Stimulated activated CD8-positive, alpha-beta memory T cell treated with anti-CD3 and anti-CD28 coated beads, Interleukin-15, amount 100 ng/mL, for 48 hours (primary cell): ENCODE data around the gene BPIFA1.

Experiments used
- DNase-seq, 2 donors: peaks; one replicate each; pipeline ENCODE4 v3.0.0-alpha.2; 2020; ENCODE audit warnings: low read depth in 2 of 2

BPIFA1 gene

DNA sequence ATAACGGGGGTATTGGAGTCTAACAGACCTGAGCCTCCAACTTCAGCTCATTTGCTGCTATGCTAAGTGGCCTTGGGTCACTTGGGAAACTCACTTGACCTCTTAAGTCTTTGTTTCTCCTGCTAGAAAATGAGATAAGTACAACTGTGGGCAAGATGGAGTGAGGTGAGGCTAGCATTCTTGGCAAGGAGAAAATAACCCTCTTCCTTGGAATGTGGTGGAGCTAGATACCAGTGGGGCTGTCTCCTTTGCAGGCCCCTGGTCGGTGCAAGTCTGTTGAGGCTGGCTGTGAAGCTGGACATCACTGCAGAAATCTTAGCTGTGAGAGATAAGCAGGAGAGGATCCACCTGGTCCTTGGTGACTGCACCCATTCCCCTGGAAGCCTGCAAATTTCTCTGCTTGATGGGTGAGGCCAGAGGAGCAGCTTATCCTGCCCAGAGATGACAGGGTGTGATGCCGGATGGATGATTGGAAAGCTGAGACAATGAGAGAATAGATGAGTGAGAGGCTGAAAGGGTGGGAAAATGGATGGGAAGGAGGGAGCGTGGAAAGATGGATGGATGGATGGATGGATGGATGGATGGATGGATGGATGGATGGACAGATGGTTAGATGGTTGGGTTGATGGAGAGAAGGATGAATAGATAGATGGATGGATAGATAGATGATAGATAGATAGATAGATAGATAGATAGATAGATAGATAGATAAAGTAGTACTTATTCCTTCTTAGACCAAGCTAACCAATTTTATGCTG lies 4.4 kb downstream of the BPIFA1 start:
- DNase-seq, result no peak

DNA sequence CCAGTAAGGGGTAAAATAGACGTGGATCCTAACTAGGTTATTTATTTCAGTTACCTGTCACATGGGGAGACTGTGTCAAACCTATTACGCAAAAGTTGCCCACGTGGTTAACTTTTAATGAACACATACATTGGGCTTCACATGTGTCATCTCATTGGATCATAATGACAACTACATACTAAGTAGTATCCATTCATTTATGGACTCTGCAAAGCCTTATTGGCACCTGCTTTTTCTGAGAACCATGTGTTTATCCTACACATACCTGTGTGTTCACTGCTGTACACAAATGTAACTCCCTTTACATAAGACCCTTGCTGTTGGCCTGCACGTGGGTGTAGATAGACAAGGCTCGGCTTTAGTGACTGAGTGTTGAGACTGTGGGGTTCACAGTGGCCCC lies 5.1 kb downstream of the BPIFA1 start:
- no peak for DNase-seq

DNA sequence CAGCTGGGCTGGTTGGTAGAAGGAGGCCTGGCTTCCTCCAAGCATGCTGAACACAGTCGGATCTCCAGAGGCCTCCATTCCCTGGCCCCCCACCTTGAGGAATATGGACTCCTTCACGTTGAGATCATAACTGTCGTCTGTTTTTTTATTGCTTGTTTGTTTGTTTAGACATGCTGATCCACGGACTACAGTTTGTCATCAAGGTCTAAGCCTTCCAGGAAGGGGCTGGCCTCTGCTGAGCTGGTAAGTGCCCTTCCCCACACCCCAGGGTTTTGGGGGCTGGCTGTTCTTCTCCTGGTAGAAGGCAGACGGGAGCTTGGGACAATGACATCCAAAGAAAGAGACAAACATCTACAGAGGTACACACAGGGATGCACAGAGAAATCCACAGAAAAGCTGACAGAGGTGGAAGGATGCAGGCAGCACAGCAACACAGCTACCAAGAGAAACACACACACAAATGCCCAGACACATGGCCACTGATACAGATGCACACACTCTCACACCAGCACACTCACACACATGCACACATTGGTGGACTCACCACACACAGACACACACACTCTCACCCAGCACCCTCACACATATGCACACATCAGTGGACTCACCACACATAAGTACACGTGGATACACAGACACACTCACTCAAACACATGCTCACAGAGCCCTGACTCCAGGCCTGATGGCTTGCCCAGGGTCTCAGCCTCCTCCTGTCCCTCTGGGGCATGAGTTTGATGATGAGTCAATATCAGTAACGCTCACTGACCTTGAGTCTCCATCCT lies 6.7 kb downstream of the BPIFA1 start:
- no peak for DNase-seq

DNA sequence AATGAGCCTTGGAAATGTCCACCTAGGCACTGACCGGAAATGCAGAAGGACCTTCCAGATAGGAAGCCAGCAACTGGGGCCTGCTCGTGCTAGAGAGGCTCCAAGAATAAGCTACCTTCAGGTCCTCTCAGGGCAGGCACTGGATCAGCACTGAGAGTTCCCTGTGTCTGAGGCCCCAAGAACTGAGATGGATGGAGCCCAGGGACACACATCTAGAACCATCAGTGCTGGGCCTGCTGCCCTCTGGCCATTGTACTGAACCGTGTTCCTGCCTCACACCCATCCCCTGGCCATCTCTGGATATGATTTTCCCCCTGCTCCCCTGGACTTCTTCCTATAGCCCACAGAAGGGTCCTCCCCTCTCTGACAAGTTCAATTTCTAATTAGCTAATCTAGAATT lies 10.3 kb downstream of the BPIFA1 start:
- DNase-seq, result no peak

DNA sequence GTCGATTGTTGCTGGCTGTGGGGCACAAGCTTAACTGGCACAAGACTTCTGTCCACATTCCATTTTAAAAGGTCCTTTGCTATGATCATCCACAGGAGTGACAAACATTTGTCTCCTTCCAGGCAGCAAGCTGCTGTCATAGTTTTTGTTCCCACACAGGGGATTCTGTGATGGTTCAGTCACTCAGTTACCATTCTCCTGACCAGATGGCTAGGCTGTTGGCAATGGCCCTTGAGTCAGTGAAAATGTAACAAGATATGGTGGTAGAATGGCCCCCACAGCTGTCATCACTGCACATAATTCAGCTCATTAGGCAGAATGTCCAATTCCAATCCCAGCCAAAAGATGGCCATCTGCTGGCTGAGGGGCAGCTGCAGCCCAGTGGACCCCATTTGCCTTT lies 13.7 kb downstream of the BPIFA1 start:
- no peak for DNase-seq

DNA sequence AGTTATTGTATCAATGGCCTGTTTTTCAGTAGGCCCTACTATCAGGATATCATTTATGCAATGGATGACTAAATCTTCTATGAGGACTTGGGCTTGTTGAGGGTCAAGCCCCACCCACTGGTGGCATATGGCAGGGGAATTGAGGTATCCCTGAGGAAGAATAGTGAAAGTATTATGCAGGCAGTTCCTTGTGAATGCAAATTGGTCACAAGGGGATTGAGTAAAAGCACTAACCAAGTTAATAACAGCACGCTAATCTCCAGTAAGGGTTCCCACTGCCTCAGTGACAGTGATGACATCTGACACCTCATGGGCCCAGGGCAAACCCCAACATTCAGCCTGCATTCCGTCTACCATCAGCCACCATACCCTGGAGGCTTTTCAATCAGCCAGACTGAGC lies 14.9 kb downstream of the BPIFA1 start:
- no peak for DNase-seq

DNA sequence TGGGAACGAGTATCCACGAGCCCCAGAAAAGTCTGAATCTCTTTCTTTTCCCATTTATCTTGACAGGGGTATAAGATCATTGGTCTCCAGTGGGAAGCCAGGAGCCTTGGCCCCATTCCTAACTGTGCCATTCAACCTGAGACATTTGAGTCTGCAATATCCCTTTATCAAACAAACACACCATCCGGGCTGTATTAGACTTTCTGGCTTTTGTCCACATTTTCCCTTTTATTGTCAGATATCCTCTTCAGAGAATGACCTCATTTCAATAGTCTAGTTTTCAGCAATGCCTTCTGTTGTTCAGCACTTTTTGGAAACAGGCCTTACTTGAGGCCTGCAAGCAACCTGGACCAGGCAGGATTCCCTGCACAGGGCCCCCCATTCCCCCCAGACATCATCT lies 15.7 kb downstream of the BPIFA1 start:
- no peak for DNase-seq

DNA sequence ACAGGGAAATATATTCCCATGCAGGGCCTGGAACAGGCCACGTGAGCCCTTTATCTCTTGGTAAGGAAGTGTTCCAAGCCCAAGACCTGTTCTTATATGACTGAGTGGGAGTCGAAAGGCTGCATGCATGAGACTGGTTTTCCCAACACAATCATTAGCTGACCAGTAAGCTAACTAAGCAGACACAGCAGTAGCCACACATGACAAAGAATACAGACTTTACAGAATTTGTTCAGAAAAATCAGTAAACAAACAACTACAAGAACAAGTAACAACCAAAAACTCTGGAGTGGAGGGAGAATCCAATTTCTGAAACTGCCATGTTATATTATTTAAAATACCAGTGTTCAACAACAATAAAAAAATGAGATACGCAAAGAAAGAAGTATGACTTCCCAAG lies 16.7 kb downstream of the BPIFA1 start:
- no peak for DNase-seq

DNA sequence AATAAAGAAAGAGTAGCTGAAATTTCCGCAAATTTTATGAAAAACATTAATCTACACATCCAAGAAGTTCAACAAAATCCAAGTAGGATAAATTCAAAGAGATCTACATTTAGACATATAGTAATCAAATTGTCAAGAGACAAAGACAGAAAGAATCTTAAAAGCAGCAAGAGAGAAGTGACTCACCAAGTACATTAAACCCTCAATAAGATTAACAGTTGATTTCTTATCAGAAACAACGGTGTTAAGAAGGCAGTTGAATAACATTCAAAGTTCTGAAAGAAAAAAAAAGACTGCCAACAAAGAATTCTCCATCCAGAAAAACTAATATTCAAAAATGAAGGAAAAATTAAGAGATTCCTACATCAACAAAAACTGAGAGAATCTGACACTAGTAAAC lies 19.2 kb downstream of the BPIFA1 start:
- no peak for DNase-seq

DNA sequence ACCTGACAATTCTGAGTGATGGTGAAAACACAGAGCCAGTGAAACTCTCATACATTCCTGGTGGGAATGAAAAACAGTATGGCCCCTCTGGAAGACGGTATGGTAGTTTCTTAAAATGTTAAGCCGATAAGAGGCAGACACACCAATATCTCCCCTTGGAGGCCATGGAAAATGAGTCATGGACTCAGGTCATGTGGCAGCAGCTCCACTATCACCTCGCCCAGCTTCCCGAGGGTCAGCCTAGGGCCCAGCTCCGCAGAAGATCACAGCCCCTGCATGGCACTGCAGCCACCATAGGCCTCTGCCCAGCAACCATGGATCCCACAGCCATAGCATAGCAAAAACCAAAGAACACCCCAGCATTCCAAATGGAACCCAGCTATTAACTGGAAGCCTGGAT lies 21.4 kb downstream of the BPIFA1 start:
- DNase-seq, result no peak

DNA sequence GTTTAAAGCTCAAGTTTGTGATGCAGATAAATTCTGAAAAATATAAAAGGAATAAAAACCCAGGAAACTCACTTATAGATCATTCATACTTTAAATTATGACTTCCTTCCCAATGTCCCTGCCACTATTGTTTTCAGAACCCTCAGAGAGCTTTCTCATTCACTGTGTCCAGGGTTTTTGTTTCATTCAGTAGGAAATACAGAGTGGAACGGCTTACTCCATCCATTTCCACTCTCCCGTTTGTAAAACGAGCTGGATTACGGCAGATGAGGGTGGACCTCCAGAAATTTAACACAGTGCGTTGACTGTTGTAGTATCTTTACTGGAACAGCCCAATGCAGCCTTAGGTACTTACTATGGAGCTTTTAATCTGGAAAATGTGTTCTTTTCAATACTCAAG lies 23.6 kb downstream of the BPIFA1 start:
- no peak for DNase-seq

DNA sequence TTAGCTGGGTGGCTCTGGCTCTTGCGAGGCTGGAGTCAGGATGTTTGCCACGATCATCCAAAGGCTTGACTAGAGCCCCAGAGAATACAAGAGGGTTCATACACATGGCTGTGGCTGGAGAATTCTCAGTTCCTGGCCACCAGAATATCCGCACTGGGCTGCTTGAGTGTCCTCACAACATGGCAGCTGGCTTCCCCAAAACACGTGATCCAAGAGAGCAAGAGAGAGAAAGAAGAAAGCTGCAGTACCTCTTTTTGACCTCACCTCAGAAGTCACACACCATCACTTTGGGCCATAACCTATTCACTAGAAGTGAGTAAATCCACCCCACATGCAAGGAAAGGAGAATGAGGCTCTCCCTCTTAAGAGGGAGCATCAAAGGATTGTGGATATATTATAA lies 25.7 kb downstream of the BPIFA1 start:
- DNase-seq, result no peak

DNA sequence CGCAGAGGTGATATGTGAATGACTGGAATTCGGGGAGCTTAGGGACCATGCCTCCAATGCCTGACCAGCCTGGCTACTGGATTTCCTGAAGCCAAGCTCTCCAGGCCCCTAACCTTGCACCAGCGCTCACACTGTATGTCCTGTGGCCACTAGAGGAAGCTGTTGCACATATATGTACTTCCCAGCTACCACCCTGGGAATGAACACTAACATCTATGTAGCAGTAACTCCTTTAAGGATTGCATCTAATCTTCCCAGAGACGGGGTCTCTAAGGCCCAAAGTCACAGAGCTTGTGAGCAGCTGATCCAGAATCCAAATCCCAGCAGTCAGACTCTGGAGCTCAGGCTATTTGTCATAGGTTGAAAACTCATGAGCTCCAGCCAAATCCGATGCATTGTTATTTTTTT lies 26.9 kb downstream of the BPIFA1 start:
- DNase-seq, result no peak

DNA sequence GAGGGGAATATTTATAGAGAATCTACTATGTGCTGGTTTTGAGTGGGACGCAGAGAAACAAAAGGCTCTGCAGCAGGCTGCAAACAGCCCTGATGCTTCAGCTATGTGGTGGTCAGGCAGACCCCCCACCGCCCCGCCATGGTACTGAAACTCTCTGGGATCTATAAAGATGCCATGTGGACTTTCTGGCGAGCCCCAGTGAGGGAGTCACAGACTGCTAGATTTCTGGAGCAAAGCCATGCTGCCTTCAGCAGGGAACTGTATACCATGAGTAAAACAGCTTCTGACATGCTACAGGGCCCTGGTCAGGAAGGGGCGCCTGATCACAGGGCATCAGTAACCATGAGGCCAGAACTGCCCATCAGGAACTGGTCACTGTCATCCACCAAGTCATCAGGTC lies 28.0 kb downstream of the BPIFA1 start:
- no peak for DNase-seq

DNA sequence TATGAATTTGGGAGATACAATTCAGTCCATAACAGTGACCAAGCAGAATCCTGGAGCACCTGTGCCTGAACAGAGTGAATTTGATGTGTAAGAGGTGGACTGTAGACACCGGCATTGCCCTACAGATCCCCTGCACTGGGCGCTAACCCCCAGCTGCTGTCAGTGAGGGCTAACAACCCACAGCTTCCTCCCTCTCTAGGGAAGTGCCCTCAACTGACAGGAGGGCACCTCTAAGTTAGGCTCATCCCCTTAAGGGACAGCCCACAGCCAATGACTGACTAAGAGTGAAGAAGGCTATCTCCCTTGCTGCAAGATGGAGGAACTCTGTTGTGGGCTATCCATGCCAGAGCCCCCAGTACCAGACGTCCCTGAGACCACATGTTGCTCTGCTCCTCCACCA lies 31.9 kb downstream of the BPIFA1 start:
- DNase-seq, result no peak

DNA sequence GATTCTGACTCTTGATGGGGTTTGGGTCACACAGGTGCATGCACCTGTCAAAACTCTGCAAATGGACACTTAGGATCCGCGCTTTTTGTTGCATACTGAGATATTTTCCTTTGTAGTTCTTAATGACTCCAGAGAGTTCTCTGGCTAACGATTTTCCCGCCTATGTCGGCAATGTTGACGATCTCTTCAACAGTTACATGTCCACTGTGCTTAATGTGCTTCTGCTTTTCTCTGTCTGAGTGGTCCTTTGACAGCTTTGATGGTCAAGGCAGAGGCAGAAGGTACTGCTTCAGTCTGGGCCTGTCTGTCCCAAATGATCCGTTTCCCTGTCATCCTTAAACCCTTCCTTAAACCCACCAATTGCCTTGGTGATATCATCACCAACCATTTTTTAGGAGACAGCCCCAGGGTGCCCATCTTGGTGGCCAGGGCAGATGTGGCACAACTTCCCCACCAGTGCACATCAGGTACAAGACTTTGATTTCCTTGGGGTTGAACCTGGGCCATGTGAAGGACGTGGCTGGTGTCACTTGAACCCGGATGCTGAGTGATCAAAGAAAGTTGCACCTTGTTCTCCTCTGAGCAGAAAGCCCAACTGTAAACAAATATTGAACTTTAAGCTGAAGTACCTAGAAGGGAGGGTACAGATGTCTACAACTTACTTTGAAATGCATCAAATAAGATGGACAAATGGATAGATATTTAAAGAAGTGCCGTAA lies 36.5 kb downstream of the BPIFA1 start:
- no peak for DNase-seq

DNA sequence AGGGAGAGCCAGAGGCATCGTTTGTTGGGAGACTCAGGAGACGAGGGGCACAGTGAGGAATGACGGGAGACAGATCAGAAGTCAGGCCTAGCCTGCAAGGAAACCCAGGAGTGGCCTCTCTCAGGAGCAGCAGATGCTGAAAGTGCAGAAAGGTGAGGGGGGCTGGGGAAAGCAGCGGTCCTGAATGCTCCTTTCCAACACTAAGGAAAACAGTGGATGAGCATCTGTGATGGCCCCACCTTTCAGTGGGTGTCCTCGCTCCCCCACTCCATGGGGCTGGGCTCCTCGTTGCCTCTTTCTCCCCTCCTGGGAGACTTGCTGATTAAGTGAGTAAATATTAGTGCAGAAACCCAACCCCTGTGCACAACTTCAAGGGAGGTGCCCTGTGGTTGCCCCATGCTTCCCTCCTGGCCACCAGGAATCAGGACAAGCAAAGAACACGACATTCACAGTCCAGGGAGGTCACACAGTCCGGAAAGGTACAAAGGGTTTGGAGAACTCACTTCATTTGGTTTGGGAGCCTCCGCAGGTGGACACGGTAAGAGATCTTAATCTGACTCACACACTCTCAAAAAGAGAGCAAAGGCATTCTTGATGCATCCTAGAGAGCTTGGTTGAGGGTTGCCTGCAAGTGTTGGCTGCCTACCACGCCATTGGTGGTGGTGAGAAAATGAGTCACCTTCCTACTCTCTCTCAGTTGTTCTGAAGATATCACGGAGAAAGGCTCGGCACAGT lies 37.5 kb downstream of the BPIFA1 start:
- peak in 1 of 2 donors; percentile 14 for DNase-seq

DNA sequence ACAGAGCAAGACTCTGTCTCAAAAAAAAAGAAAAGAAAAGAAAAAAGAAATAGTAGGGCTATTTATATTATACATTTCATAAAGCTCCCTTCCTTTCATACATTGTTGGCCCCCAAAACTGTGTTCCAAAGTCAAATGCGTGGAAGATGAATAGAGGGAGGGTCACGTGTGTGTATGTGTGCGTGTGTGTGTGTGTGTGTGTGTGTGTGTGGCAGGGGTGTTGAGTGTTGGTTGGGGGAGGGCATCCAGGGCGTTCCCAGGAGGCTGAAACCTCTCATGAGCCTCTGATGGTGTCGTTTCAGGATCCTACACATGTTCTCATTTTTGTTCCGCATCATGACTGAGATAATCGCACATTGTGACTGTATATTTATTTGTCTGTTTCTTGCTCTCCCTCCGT lies 39.4 kb downstream of the BPIFA1 start:
- no peak for DNase-seq

DNA sequence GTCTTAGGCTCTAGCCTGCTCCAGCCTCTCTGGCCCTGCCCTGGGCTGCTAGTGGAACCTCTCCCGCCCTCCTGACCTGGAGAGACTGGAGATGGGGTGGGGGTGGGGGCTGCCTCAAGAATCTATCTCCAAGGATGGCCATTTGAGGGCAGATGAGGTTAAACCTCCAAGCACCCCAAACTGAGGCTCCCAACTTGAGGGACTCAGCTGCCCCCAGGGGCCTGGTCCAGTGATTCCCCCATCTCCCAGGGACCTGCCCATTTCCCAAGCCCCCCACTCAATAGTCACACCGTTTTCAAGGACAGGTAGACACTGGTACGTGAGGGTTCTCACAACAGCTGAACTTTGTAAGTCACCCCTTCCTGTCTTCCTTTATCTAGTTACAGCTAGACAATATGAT lies 40.1 kb downstream of the BPIFA1 start:
- DNase-seq, result no peak

DNA sequence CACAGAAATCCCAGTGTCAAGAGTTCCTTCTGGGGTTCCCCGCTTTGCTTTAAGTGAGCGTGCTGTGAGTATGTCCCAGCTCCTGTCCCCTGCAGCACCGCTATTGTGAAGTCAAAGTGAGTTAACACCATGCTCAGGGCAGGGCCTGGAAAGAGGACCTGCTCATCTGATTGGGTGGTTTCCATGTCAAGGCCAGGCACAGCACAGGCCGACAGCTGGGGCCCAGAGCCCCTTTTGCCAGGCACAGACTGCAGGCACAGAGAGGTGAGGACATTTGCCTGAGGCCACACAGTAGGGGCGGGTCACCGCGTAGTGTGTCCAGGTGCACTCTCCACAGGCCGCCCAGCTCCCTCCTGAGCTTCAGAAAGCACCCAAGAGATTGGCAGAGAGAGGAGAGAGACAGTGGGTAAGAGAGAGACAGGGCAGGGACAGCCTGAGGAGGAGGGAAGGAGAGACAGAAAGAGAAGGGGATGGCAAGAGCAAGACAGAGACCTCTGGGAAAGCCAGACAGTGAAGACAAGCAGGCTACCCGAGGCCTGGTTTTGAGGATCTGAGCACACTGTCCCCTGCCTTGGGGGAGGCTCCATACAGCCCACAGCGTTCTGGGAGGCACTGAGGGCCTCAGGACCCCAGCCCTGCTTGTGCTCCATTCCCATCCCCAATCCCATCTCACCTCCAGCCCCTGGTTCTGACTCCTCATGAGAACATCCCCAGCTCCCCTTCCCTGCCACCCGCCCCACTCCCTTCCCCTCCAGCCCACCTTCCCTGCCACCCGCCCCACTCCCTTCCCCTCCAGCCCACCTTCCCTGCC lies 40.7 kb downstream of the BPIFA1 start:
- no peak for DNase-seq
